Measurements from ENCODE around the gene PTRH2.

DNA sequence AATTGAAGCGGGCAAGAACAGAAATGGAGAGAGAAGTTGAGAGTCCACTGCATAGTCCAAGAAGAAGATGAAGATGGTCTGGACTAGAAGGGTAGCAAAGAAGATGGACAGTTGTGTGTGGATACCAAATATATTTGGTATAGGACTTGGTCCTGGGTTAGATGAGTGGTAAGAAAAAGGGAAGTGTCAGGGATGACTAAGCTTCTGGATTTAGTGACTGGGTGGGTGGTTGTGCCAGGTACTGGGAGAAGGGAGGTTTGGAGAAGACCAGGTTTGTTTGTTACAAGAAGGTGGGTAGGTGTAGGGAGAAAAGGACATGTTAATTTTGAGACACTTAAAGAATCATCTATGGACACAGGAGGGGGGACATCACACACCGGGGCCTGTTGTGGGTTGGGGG is 5.6 kb upstream of the PTRH2 start:
- TF ChIP-seq, protein P1, sequence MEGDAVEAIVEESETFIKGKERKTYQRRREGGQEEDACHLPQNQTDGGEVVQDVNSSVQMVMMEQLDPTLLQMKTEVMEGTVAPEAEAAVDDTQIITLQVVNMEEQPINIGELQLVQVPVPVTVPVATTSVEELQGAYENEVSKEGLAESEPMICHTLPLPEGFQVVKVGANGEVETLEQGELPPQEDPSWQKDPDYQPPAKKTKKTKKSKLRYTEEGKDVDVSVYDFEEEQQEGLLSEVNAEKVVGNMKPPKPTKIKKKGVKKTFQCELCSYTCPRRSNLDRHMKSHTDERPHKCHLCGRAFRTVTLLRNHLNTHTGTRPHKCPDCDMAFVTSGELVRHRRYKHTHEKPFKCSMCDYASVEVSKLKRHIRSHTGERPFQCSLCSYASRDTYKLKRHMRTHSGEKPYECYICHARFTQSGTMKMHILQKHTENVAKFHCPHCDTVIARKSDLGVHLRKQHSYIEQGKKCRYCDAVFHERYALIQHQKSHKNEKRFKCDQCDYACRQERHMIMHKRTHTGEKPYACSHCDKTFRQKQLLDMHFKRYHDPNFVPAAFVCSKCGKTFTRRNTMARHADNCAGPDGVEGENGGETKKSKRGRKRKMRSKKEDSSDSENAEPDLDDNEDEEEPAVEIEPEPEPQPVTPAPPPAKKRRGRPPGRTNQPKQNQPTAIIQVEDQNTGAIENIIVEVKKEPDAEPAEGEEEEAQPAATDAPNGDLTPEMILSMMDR (IDR thresholded peaks at IDR 0.05; ENCODE audit: extremely low read depth in 1 of 2, insufficient read depth in 1 of 2, low read depth in 1 of 2, low read length in 2 of 2): no peak
- no peak for TF ChIP-seq POLR2A (IDR thresholded peaks at IDR 0.05; ENCODE audit: low read depth, low read length)
- no peak for TF ChIP-seq JUN (IDR thresholded peaks at IDR 0.05; ENCODE audit: borderline replicate concordance, insufficient read depth, insufficient read length, low read depth)

Measured in endothelial cell of umbilical vein (primary cell).